Fibroblast of lung (primary cell): Measurements from ENCODE around the gene DUSP3. TPM values are rescaled to one million over a fixed set of nuclear protein-coding genes. Genes with fewer than 3 reads are reported as not detected.

Experiments
- DNase-seq, 2 donors: peaks; one replicate each; pipeline versions ENCODE4 v3.0.0 to v3.0.0-alpha.2; 2010; ENCODE audit warnings: low read depth in 2 of 2
- H2AFZ ChIP-seq: 2 replicates; pipeline ENCODE4 v1.5.1; 2012; ENCODE audit warnings: low read length, control low read depth, inconsistent platforms
- H3K27ac ChIP-seq: 2 replicates; pipeline ENCODE4 v1.5.1; 2011; ENCODE audit warnings: low read length, control low read depth; ENCODE audit not compliant: insufficient read depth
- H3K27me3 ChIP-seq: 2 replicates; pipeline ENCODE4 v1.5.1; 2011; ENCODE audit warnings: mild to moderate bottlenecking, low read length; ENCODE audit not compliant: control insufficient read depth, insufficient read depth
- H3K36me3 ChIP-seq: 2 replicates; pipeline ENCODE4 v1.5.1; 2011; ENCODE audit warnings: low read length; ENCODE audit not compliant: control insufficient read depth, insufficient read depth
- H3K4me1 ChIP-seq: 2 replicates; pipeline ENCODE4 v1.5.1; 2011; ENCODE audit warnings: low read length; ENCODE audit not compliant: control insufficient read depth, insufficient read depth; ENCODE audit errors: extremely low read depth
- H3K4me2 ChIP-seq: 2 replicates; pipeline ENCODE4 v1.5.1; 2011; ENCODE audit warnings: low read length, control low read depth; ENCODE audit not compliant: insufficient read depth; ENCODE audit errors: extremely low read depth
- H3K4me3 ChIP-seq, 4 experiments: fragments of 200-600 bp in 1 of 4; sonication (generic) in 1 of 4; replicated peaks in 1 of 4; 2 replicates each; pipeline ENCODE4 v1.5.1; 2011 to 2016; ENCODE audit warnings: low read length in 4 of 4, low read depth in 3 of 4, mild to moderate bottlenecking in 3 of 4, control low read depth in 2 of 4, inconsistent platforms in 1 of 4, mixed read lengths in 1 of 4; ENCODE audit not compliant: insufficient read depth in 1 of 4; ENCODE audit errors: control extremely low read depth in 1 of 4
- H3K79me2 ChIP-seq: 2 replicates; pipeline ENCODE4 v1.5.1; 2012; ENCODE audit warnings: mild to moderate bottlenecking, low read length, inconsistent platforms; ENCODE audit not compliant: control insufficient read depth, insufficient read depth
- H3K9ac ChIP-seq: 2 replicates; pipeline ENCODE4 v1.5.1; 2011; ENCODE audit warnings: mild to moderate bottlenecking, low read length, control low read depth; ENCODE audit not compliant: insufficient read depth
- H3K9me3 ChIP-seq: 2 replicates; pipeline ENCODE4 v1.5.1; 2012; ENCODE audit warnings: low read depth, low read length; ENCODE audit not compliant: control insufficient read depth, insufficient read depth
- H4K20me1 ChIP-seq: 2 replicates; pipeline ENCODE4 v1.5.1; 2011; ENCODE audit warnings: low read length; ENCODE audit not compliant: control insufficient read depth, insufficient read depth; ENCODE audit errors: extremely low read depth
- CTCF ChIP-seq, 2 donors: IDR thresholded peaks in 1 of 2; conservative IDR thresholded peaks in 1 of 2; 1 replicate in 1 of 2; 2 replicates in 1 of 2; pipeline ENCODE4 v1.5.1; 2011 to 2012; ENCODE audit warnings: low read length in 2 of 2, control low read depth in 1 of 2, inconsistent platforms in 1 of 2, low read depth in 1 of 2, mild to moderate bottlenecking in 1 of 2
- EZH2 ChIP-seq: IDR thresholded peaks from 2 replicates; pipeline ENCODE4 v1.5.1; 2012; ENCODE audit warnings: low read length, control low read depth, mild to moderate bottlenecking; ENCODE audit errors: missing control alignments
- polyA plus RNA-seq, 2 donors: library from polyadenylated mRNA; depleted of rRNA in 1 of 2; stranded (reverse) in 1 of 2; unstranded in 1 of 2; fragments of >200 nt; gene quantifications; 2 replicates each; pipeline ENCODE4 v1.2.1, GENCODE V29; 2011 to 2012; ENCODE audit warnings: missing spikeins in 1 of 2
- total RNA-seq: library from RNA; depleted of rRNA; stranded (reverse); fragments of >200 nt; gene quantifications from 2 replicates; pipeline ENCODE4 v1.2.1, GENCODE V29; 2014

DUSP3 gene
- total and polyA plus RNA-seq, 2 donors (not counting 1 experiment from before 2014, with no cell fraction given), result 51.2 to 55.9 TPM

- H4K20me1 ChIP-seq, result no peaks in the 10 kb centered on the region
- peaks cover 2% of the 10 kb centered on the region for H3K4me1 ChIP-seq
- no peak overlapping the region for H3K4me3 ChIP-seq
- H3K9me3 ChIP-seq, result no peaks in the 10 kb centered on the region
- H3K27ac ChIP-seq, result no peak overlapping the region
- H3K79me2 ChIP-seq, result no peaks in the 10 kb centered on the region
- H2AFZ ChIP-seq, result no peak overlapping the region
- no peak for DNase-seq
- no peak for TF ChIP-seq CTCF (conservative IDR thresholded peaks at IDR 0.05 in 1 of 2, IDR thresholded peaks at IDR 0.05 in 1 of 2; ENCODE audit: low read depth in 1 of 2, low read length in 2 of 2)
- TF ChIP-seq EZH2, result no peak
- H3K27me3 ChIP-seq, result no peaks in the 10 kb centered on the region
- peaks cover 8% of the 10 kb centered on the region for H3K36me3 ChIP-seq
- no peak overlapping the region for H3K9ac ChIP-seq
- H3K4me2 ChIP-seq, result no peak overlapping the region
Measured at GRCh38 chr17:43816336-43817320, 37.9 kb upstream of the DUSP3 start.

- Histone ChIP-seq H3K79me2 (no peaks in the 10 kb centered on the region), H3K9ac (no peak overlapping the region), H3K4me1 (peaks cover 2% of the 10 kb centered on the region), H2AFZ (no peak overlapping the region), H3K4me3 (no peak overlapping the region), H4K20me1 (no peaks in the 10 kb centered on the region), H3K4me2 (peak overlapping the region; percentile 9), H3K36me3 (peaks cover 4% of the 10 kb centered on the region), H3K9me3 (no peaks in the 10 kb centered on the region), H3K27ac (no peak overlapping the region), H3K27me3 (no peaks in the 10 kb centered on the region)
- peak; percentile 74 to 77 for DNase-seq
- TF ChIP-seq CTCF (conservative IDR thresholded peaks at IDR 0.05 in 1 of 2, IDR thresholded peaks at IDR 0.05 in 1 of 2; ENCODE audit: low read depth in 1 of 2, low read length in 2 of 2) (no peak), EZH2 (no peak)
Measured at GRCh38 chr17:43814714-43815113, 35.9 kb upstream of the DUSP3 start.

- Histone ChIP-seq H2AFZ (no peak overlapping the region), H3K79me2 (no peaks in the 10 kb centered on the region), H3K9me3 (no peaks in the 10 kb centered on the region), H3K27ac (no peak overlapping the region), H3K36me3 (peaks cover 4% of the 10 kb centered on the region), H3K4me3 (no peak overlapping the region), H3K4me1 (peaks cover 2% of the 10 kb centered on the region), H3K9ac (no peak overlapping the region), H3K27me3 (no peaks in the 10 kb centered on the region), H4K20me1 (no peaks in the 10 kb centered on the region), H3K4me2 (no peak overlapping the region)
- no peak for TF ChIP-seq CTCF (conservative IDR thresholded peaks at IDR 0.05 in 1 of 2, IDR thresholded peaks at IDR 0.05 in 1 of 2; ENCODE audit: low read depth in 1 of 2, low read length in 2 of 2)
- no peak for TF ChIP-seq EZH2
- DNase-seq, result no peak
Measured at GRCh38 chr17:43814026-43814425, 35.2 kb upstream of the DUSP3 start.
